Mesendoderm (in vitro differentiated cells): ENCODE data around the gene DDX17.

Experiments used
- DNase-seq: peaks from one replicate; pipeline ENCODE4 v3.0.0; 2013
- H2AK5ac ChIP-seq: 2 replicates; pipeline ENCODE4 v1.6.1; 2013; ENCODE audit warnings: low read length, inconsistent platforms
- H2BK120ac ChIP-seq: 2 replicates; pipeline ENCODE4 v1.6.1; 2013; ENCODE audit warnings: low read depth, mild to moderate bottlenecking, low read length, moderate library complexity, mixed read lengths
- H2BK15ac ChIP-seq: replicated peaks from 2 replicates; pipeline ENCODE4 v1.6.1; 2013; ENCODE audit warnings: low read depth, mild to moderate bottlenecking, moderate library complexity
- H2BK5ac ChIP-seq: 2 replicates; pipeline ENCODE4 v1.6.1; 2013; ENCODE audit warnings: low read length, inconsistent platforms
- H3K18ac ChIP-seq: 2 replicates; pipeline ENCODE4 v1.6.1; 2013; ENCODE audit warnings: mild to moderate bottlenecking, low read length, mixed read lengths
- H3K23ac ChIP-seq: one replicate; pipeline ENCODE4 v1.6.1; 2013; ENCODE audit warnings: low read length
- H3K27ac ChIP-seq: 2 replicates; pipeline ENCODE4 v1.5.1; 2013; ENCODE audit warnings: low read depth, mild to moderate bottlenecking, inconsistent platforms, low read length, moderate library complexity
- H3K27me3 ChIP-seq: 2 replicates; pipeline ENCODE4 v1.6.1; 2013; ENCODE audit warnings: low read length, control low read depth, mild to moderate bottlenecking, inconsistent platforms; ENCODE audit not compliant: insufficient read depth, poor library complexity
- H3K36me3 ChIP-seq: 2 replicates; pipeline ENCODE4 v1.6.1; 2013; ENCODE audit warnings: low read length, inconsistent platforms; ENCODE audit not compliant: control insufficient read depth, insufficient read depth
- H3K4ac ChIP-seq: one replicate; pipeline ENCODE4 v1.6.1; 2013; ENCODE audit warnings: low read depth, mild to moderate bottlenecking, low read length, moderate library complexity
- H3K4me1 ChIP-seq: 2 replicates; pipeline ENCODE4 v1.6.1; 2013; ENCODE audit warnings: low read depth, low read length, inconsistent platforms; ENCODE audit not compliant: control insufficient read depth
- H3K4me2 ChIP-seq: 2 replicates; pipeline ENCODE4 v1.6.1; 2013; ENCODE audit warnings: low read length
- H3K4me3 ChIP-seq: 2 replicates; pipeline ENCODE4 v1.5.1; 2013; ENCODE audit warnings: mild to moderate bottlenecking, low read length
- H3K56ac ChIP-seq: one replicate; pipeline ENCODE4 v1.6.1; 2013; ENCODE audit warnings: low read length
- H3K79me1 ChIP-seq: 2 replicates; pipeline ENCODE4 v1.6.1; 2013; ENCODE audit warnings: low read length, inconsistent platforms
- H3K79me2 ChIP-seq: 2 replicates; pipeline ENCODE4 v1.6.1; 2013; ENCODE audit warnings: mild to moderate bottlenecking, low read length; ENCODE audit not compliant: control insufficient read depth, insufficient read depth
- H3K9ac ChIP-seq: 2 replicates; pipeline ENCODE4 v1.6.1; 2013; ENCODE audit warnings: low read length, inconsistent platforms
- H4K5ac ChIP-seq: one replicate; pipeline ENCODE4 v1.6.1; 2013; ENCODE audit warnings: low read length
- H4K8ac ChIP-seq: one replicate; pipeline ENCODE4 v1.6.1; 2013; ENCODE audit warnings: low read depth, mild to moderate bottlenecking, control low read depth, low read length, moderate library complexity
- WGBS: extraction: QIAGEN DNeasy Blood & Tissue Kit; methylation state at CpG from one replicate; pipeline ENCODE4 v1.1.7; 2013; ENCODE audit warnings: low lambda C conversion rate, missing lambda C conversion rate; ENCODE audit not compliant: insufficient coverage; ENCODE audit errors: extremely low coverage; 5-methylcytosine and 5-hydroxymethylcytosine counted together

Gene DDX17

DNA sequence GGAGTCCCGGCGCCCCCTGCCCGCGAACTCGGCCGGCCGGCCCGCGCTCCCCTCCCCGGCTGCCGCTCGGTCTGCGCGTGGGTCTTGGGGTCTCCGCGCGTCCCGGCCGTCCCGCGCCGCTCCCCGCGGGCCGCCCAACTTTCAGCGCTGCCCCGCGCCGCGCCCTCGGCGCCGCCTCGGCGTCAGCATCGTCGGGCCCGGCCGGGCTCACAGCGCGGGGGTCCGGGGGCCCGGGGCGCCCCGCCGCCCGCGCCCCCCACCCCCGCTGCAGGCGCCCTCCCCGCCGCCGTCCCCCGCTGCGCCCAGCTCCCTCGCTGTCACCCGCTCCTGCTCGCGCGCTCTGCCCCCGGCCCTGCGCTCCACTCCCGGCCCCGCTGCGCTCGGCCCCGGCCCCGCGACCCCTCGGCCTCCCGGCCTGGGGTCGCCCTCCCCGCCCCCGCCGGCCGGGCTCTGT lies 51.0 kb downstream of the DDX17 start, which contains the start of gene KCNJ4:
TSS of gene KCNJ4 (minus strand) at position 124 of the 454 bp plus-strand sequence. CDS start 27,067 bp downstream, outside the sequence.
- Histone ChIP-seq H4K8ac (no peak within 1 kb of the TSS), H3K56ac (peak within 1 kb of the TSS; percentile 81), H3K36me3 (no peaks in the 10 kb centered on the region), H3K4me1 (no peaks in the 10 kb centered on the region), H2BK120ac (no peak within 1 kb of the TSS), H2AK5ac (no peak within 1 kb of the TSS), H3K23ac (peak within 1 kb of the TSS; percentile 48), H3K4me2 (peak within 1 kb of the TSS; percentile 54), H3K27ac (no peak within 1 kb of the TSS), H3K4me3 (peak within 1 kb of the TSS; percentile 22), H3K79me1 (no peaks in the 10 kb centered on the region), H3K27me3 (peaks cover 15% of the 10 kb centered on the region), H2BK5ac (no peak within 1 kb of the TSS), H4K5ac (no peak within 1 kb of the TSS), H3K18ac (peak within 1 kb of the TSS; percentile 34), H3K9ac (peak within 1 kb of the TSS; percentile 62), H2BK15ac (peak within 1 kb of the TSS; percentile 20), H3K4ac (peak within 1 kb of the TSS; percentile 21), H3K79me2 (no peaks in the 10 kb centered on the region)
- WGBS = no CpG with 5 or more reads among the region's 76 CpGs
- DNase-seq = no peak

DNA sequence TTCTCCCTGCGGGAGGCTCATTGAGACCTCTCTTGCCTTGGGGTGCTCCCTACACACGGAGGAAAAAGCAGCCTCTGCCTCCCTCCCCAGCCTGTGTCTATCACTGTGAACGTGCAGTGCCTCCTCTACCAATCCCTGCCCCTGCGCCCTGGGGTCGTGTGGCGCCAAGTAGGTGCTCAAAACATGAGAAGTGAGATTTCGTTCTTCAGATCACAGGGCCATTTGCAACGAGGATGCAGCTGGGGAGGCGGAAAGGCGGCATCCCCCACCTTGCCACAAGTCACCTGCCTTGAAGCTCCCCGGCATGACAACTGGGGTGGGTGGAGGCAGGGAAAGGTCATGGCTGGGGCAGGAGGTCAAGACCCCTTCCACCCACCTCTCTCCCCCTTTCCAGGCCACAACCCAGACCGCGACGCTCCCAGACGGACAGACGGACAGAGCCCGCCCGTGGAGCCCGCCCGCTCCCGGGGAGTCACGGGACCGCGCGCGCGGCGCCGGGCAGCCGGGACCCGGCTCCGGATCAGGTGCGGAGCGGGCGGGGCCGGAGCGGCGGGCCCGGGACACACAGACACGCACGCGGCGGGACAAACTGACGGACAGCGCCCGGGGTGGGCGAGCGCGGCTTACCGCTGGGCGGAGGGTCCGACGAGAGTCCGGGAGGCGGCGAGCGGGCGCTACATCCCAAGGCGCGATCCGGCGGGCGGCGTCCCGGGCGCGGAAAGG lies 51.6 kb downstream of the DDX17 start:
- Histone ChIP-seq H3K56ac (no peak overlapping the region), H3K4me1 (no peaks in the 10 kb centered on the region), H4K5ac (no peak overlapping the region), H3K36me3 (no peaks in the 10 kb centered on the region), H3K9ac (no peak overlapping the region), H3K4me3 (no peak overlapping the region), H3K23ac (peak overlapping the region; percentile 48), H3K4me2 (peak overlapping the region; percentile 25), H3K27me3 (peaks cover 15% of the 10 kb centered on the region), H2BK5ac (no peak overlapping the region), H3K4ac (no peak overlapping the region), H3K27ac (no peak overlapping the region), H2AK5ac (no peak overlapping the region), H4K8ac (no peak overlapping the region), H2BK120ac (no peak overlapping the region), H2BK15ac (no peak overlapping the region), H3K18ac (no peak overlapping the region), H3K79me1 (no peaks in the 10 kb centered on the region), H3K79me2 (no peaks in the 10 kb centered on the region)
- no CpG with 5 or more reads among the region's 67 CpGs for WGBS
- DNase-seq = no peak

DNA sequence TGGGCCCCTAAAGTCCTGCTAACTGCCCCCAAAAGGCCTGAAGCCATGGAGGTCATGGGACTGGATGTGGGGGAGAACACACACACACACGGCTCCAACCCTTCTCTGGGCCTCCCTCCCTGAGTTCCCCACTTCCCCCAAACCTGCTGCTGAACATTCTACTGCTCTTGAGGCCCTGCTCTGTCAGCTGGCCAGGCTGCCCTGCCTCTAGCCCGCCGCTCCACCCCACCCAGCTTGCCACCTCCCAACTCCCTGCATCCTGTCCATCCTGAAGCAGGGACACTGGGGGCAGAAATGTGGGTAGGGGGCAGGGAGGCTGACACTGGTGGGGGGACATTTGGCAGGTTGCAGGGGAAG lies 52.1 kb downstream of the DDX17 start:
- no peak overlapping the region for H3K4me2 ChIP-seq
- no peak overlapping the region for H3K4me3 ChIP-seq

DNA sequence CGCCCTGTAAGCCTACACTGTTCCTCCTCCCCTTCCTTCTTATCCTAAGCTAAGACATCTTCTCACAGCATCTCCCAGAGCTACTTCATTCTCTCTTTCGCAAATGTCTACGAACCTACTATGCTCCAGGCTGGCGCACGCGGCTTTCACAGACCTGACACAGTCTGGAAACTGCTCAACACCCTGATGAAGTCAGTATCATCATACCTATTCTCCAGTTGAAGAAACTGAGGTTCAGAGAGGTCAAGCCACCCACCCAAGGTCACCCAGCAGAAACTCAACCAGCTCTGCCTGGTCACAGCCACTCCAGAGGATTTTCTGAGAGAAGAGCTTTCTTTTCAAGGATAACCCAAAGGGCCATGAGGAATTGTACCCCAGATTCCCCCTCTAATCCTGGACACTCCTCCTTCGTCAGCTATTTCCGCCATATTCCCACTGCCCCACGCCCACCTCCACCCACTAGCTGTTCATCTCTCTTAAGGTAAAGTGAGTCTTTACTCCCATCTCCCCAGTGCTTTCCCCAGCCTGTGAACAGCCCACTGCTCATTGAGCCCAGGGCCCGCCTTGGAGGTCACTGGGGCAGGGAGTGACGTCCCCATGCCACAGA lies 52.9 kb downstream of the DDX17 start:
- no peak overlapping the region for H2AK5ac ChIP-seq
- H3K4me3 ChIP-seq = no peak overlapping the region
- no peaks in the 10 kb centered on the region for H3K4me1 ChIP-seq
- no peak overlapping the region for H3K18ac ChIP-seq
- no peak overlapping the region for H2BK5ac ChIP-seq
- peaks cover 15% of the 10 kb centered on the region for H3K27me3 ChIP-seq
- no peak overlapping the region for H2BK120ac ChIP-seq
- H3K79me2 ChIP-seq = no peaks in the 10 kb centered on the region
- no peak overlapping the region for H3K4me2 ChIP-seq
- H3K79me1 ChIP-seq = no peaks in the 10 kb centered on the region
- no peak overlapping the region for H3K4ac ChIP-seq
- H3K56ac ChIP-seq = no peak overlapping the region
- no peak for DNase-seq
- H3K36me3 ChIP-seq = no peaks in the 10 kb centered on the region
- no peak overlapping the region for H3K23ac ChIP-seq
- no peak overlapping the region for H2BK15ac ChIP-seq
- no peak overlapping the region for H3K9ac ChIP-seq
- H3K27ac ChIP-seq = no peak overlapping the region
- H4K5ac ChIP-seq = no peak overlapping the region
- no CpG with 5 or more reads among the region's 11 CpGs for WGBS
- H4K8ac ChIP-seq = no peak overlapping the region

More for the DNA sequence above, 52.1 kb downstream of the DDX17 start:
- Histone ChIP-seq H3K79me1 (no peaks in the 10 kb centered on the region), H3K27me3 (peaks cover 15% of the 10 kb centered on the region), H2AK5ac (no peak overlapping the region), H3K27ac (no peak overlapping the region), H3K18ac (no peak overlapping the region), H3K9ac (no peak overlapping the region), H2BK120ac (no peak overlapping the region), H3K4me1 (no peaks in the 10 kb centered on the region), H3K79me2 (no peaks in the 10 kb centered on the region), H3K56ac (no peak overlapping the region), H4K5ac (no peak overlapping the region), H2BK5ac (no peak overlapping the region), H4K8ac (no peak overlapping the region), H3K36me3 (no peaks in the 10 kb centered on the region), H3K23ac (no peak overlapping the region), H3K4ac (no peak overlapping the region), H2BK15ac (no peak overlapping the region)
- no peak for DNase-seq
- no CpG with 5 or more reads among the region's 3 CpGs for WGBS

DNA sequence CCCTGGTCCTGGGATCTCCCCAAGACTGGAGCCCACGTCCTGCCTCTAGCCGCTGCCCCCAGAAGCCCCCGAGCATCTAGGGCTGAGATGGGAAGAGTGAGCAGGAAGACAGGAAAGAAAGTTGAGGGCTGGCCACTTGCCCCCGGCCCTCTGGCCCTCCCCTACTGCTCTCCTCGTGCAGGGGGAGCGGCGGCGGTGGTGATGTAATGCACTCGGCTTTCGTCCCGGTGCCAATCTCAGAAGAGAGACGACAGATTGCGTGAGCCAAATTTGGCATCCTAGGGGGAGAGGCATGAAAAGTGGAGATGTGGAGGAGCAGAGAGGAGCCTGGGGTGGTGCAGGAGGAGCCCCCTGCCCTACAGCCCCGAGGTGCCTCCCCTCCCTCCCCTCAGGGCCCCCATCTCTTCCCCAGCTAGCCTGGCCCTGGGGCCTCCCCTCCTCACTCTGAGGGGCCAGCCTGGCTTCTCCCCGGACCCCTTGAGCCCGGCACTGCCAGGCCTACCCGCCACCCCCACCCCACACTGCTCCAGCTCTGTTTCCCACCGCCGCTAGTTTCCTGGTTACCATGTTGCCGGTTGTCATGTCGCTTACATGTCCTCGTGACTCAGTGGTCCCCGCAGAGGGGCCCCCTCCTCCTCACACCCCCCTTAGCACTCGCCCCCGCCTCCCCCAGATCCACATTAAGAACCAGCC lies 53.6 kb downstream of the DDX17 start:
- DNase-seq = no peak
- Histone ChIP-seq H3K36me3 (no peaks in the 10 kb centered on the region), H4K8ac (no peak overlapping the region), H4K5ac (no peak overlapping the region), H2BK5ac (no peak overlapping the region), H2AK5ac (no peak overlapping the region), H3K4me2 (no peak overlapping the region), H3K23ac (no peak overlapping the region), H3K27me3 (peaks cover 15% of the 10 kb centered on the region), H3K18ac (no peak overlapping the region), H3K79me1 (no peaks in the 10 kb centered on the region), H3K4ac (no peak overlapping the region), H3K4me3 (no peak overlapping the region), H3K56ac (no peak overlapping the region), H2BK15ac (no peak overlapping the region), H3K79me2 (no peaks in the 10 kb centered on the region), H3K27ac (no peak overlapping the region), H2BK120ac (no peak overlapping the region), H3K4me1 (no peaks in the 10 kb centered on the region), H3K9ac (no peak overlapping the region)
- no CpG with 5 or more reads among the region's 25 CpGs for WGBS
